GM23338 (cell line): ENCODE results near the gene TOLLIP. TPM values are rescaled to one million over a fixed set of nuclear protein-coding genes. Genes with fewer than 3 reads are reported as not detected.
A peak's percentile ranks its signal among the peaks of the same experiment; 100 is the strongest.

Source experiments
- ATAC-seq: fragments of 200-7000 bp; cut with Tn5 transposase; 3 replicates; pipeline ENCODE4 v1.9.1; 2020
- DNase-seq: peaks from one replicate; pipeline ENCODE4 v3.0.0-alpha.2; 2015; ENCODE audit warnings: low spot score
- H2AFZ ChIP-seq: fragments of 200-600 bp; sonication (generic); 2 replicates; pipeline ENCODE4 v1.8.0; 2016; ENCODE audit warnings: antibody characterized with exemption, mild to moderate bottlenecking, moderate library complexity
- H3F3A ChIP-seq: fragments of 200-600 bp; sonication (generic); replicated peaks from 2 replicates; pipeline ENCODE4 v1.8.0; 2017; ENCODE audit warnings: antibody characterized with exemption, mixed run types, low read depth
- H3K27ac ChIP-seq: fragments of 200-600 bp; sonication (generic); 2 replicates; pipeline ENCODE4 v1.6.1; 2016; ENCODE audit warnings: low read depth
- H3K27me3 ChIP-seq: fragments of 200-600 bp; sonication (generic); 2 replicates; pipeline ENCODE4 v1.8.0; 2016; ENCODE audit warnings: mild to moderate bottlenecking, mixed run types, moderate library complexity; ENCODE audit not compliant: insufficient read depth
- H3K36me3 ChIP-seq: fragments of 200-600 bp; sonication (generic); 2 replicates; pipeline ENCODE4 v1.8.0; 2016; ENCODE audit warnings: mild to moderate bottlenecking; ENCODE audit not compliant: insufficient read depth
- H3K4me1 ChIP-seq: fragments of 200-600 bp; sonication (generic); 2 replicates; pipeline ENCODE4 v1.8.0; 2016; ENCODE audit warnings: mild to moderate bottlenecking, moderate library complexity; ENCODE audit not compliant: insufficient read depth
- H3K4me2 ChIP-seq: fragments of 200-600 bp; sonication (generic); 2 replicates; pipeline ENCODE4 v1.7.1; 2017; ENCODE audit warnings: mixed run types
- H3K4me3 ChIP-seq: fragments of 200-600 bp; sonication (generic); 2 replicates; pipeline ENCODE4 v1.6.1; 2016; ENCODE audit warnings: mixed run types
- H3K79me2 ChIP-seq: fragments of 200-600 bp; sonication (generic); replicated peaks from 2 replicates; pipeline ENCODE4 v1.8.0; 2017; ENCODE audit warnings: mild to moderate bottlenecking; ENCODE audit not compliant: insufficient read depth
- H3K9me2 ChIP-seq: fragments of 200-600 bp; sonication (generic); 2 replicates; pipeline ENCODE4 v1.8.0; 2017; ENCODE audit not compliant: insufficient read depth
- H4K20me1 ChIP-seq: fragments of 200-600 bp; sonication (generic); replicated peaks from 2 replicates; pipeline ENCODE4 v1.8.0; 2017; ENCODE audit warnings: mild to moderate bottlenecking; ENCODE audit not compliant: insufficient read depth
- H3K27ac Mint-ChIP-seq: 2 replicates; pipeline ENCODE4 v1.8.0; 2020; ENCODE audit warnings: inconsistent platforms, mild to moderate bottlenecking, moderate library complexity, mixed read lengths
- H3K27me3 Mint-ChIP-seq: 3 replicates; pipeline ENCODE4 v1.8.0; 2022; ENCODE audit warnings: low read depth, mild to moderate bottlenecking, moderate library complexity, mixed read lengths, inconsistent platforms; ENCODE audit not compliant: insufficient read depth, poor library complexity
- H3K36me3 Mint-ChIP-seq: 3 replicates; pipeline ENCODE4 v1.8.0; 2021; ENCODE audit warnings: low read depth, mild to moderate bottlenecking, inconsistent platforms, moderate library complexity, mixed read lengths
- H3K4me1 Mint-ChIP-seq: 3 replicates; pipeline ENCODE4 v1.8.0; 2020; ENCODE audit warnings: mild to moderate bottlenecking, inconsistent platforms, mixed read lengths
- H3K4me3 Mint-ChIP-seq: 3 replicates; pipeline ENCODE4 v1.8.0; 2021; ENCODE audit warnings: moderate library complexity, mild to moderate bottlenecking, inconsistent platforms, mixed read lengths
- H3K9me3 Mint-ChIP-seq: 3 replicates; pipeline ENCODE4 v1.8.0; 2020; ENCODE audit warnings: moderate library complexity, mild to moderate bottlenecking, inconsistent platforms, mixed read lengths
- ETS1 ChIP-seq: IDR thresholded peaks from 2 replicates; pipeline ENCODE4 v1.6.1; 2016; ENCODE audit warnings: antibody characterized with exemption
- EZH2phosphoT487 ChIP-seq: fragments of 200-600 bp; sonication (generic); IDR thresholded peaks from one replicate; pipeline ENCODE4 v1.8.1; 2018; ENCODE audit warnings: antibody characterized with exemption; ENCODE audit not compliant: unreplicated experiment
- POLR2AphosphoS5 ChIP-seq: IDR thresholded peaks from 2 replicates; pipeline ENCODE4 v1.6.1; 2016; ENCODE audit warnings: antibody characterized with exemption, low read depth
- STAT1 ChIP-seq: IDR thresholded peaks from one replicate; pipeline ENCODE4 v1.6.1; 2016; ENCODE audit warnings: antibody characterized with exemption; ENCODE audit not compliant: unreplicated experiment
- ZNF331 ChIP-seq: fragments of 250-450 bp; sonication (Bioruptor Pico); IDR thresholded peaks from 2 replicates; pipeline ENCODE4 v1.5.0; 2020; ENCODE audit warnings: low read depth, mild to moderate bottlenecking, moderate library complexity
- ZNF462 ChIP-seq: fragments of 250-450 bp; sonication (Bioruptor Pico); IDR thresholded peaks from 2 replicates; pipeline ENCODE4 v1.5.0; 2020; ENCODE audit warnings: mild to moderate bottlenecking, moderate library complexity
- polyA plus RNA-seq: library from polyadenylated mRNA; unstranded; fragments of >200 nt; fragmentation: Nextera tagmentation; extraction: Ambion mirVana; gene quantifications from 2 replicates; pipeline ENCODE4 v1.2.1, GENCODE V29; 2016
- total RNA-seq: library from RNA; depleted of rRNA; stranded (reverse); fragments of >200 nt; shearing (Covaris generic); gene quantifications from 2 replicates; pipeline ENCODE4 v1.2.3, GENCODE V29; 2014

TOLLIP gene
- total and polyA plus RNA-seq, 2 experiments from 2014 or later, result 13.5 to 18.0 TPM

GRCh38 chr11:1231396-1232020 is 77.9 kb downstream of the TOLLIP start (continued):
- no peak for TF ChIP-seq ZNF462 (CRISPR knock-in tag)

GRCh38 chr11:1230456-1231395 is 78.7 kb downstream of the TOLLIP start:
- Histone ChIP-seq H3K27ac (no peak overlapping the region), H3K4me3 (no peak overlapping the region), H3K36me3 (no peaks in the 10 kb centered on the region), H3F3A (no peaks in the 10 kb centered on the region), H3K4me1 (no peaks in the 10 kb centered on the region), H3K27me3 (no peaks in the 10 kb centered on the region), H3K79me2 (no peaks in the 10 kb centered on the region), H2AFZ (no peak overlapping the region), H4K20me1 (no peaks in the 10 kb centered on the region), H3K4me2 (no peak overlapping the region), H3K9me2 (no peaks in the 10 kb centered on the region)
- H3K9me3 Mint-ChIP-seq, result no peaks in the 10 kb centered on the region
- DNase-seq, result no peak
- peak; percentile 5; the same call in 1 of the 3 replicates for ATAC-seq
- H3K27ac Mint-ChIP-seq, result no peak overlapping the region
- no peaks in the 10 kb centered on the region; the same call in 2 of the 3 replicates for H3K4me1 Mint-ChIP-seq
- no peaks in the 10 kb centered on the region for H3K36me3 Mint-ChIP-seq
- H3K27me3 Mint-ChIP-seq, result no peaks in the 10 kb centered on the region
- H3K4me3 Mint-ChIP-seq, result no peak overlapping the region
- no peak for TF ChIP-seq EZH2phosphoT487
- no peak for TF ChIP-seq ETS1
- TF ChIP-seq ZNF462 (CRISPR knock-in tag), result no peak
- TF ChIP-seq ZNF331 (CRISPR knock-in tag), result no peak
- no peak for TF ChIP-seq STAT1
- TF ChIP-seq POLR2AphosphoS5, result no peak
